Thoracic aorta (tissue), 2 donors: Measurements from ENCODE around the gene HOXC5. TPM values are rescaled to one million over a fixed set of nuclear protein-coding genes. Genes with fewer than 3 reads are reported as not detected.

ENCODE experiments used
- ATAC-seq: fragments of 150-250 bp; one replicate; pipeline ENCODE4 v1.8.0; 2017; ENCODE audit warnings: low read depth; ENCODE audit not compliant: insufficient number of reproducible peaks, low FRiP score
- DNase-seq: peaks from one replicate; pipeline ENCODE4 v3.0.0-alpha.2; 2020; ENCODE audit warnings: low spot score
- H3K27ac ChIP-seq, 2 donors: fragments of 200-600 bp; sonication (generic); 1 replicate in 1 of 2; 2 replicates in 1 of 2; pipeline ENCODE4 v1.5.1; 2016; ENCODE audit warnings: mild to moderate bottlenecking in 2 of 2, moderate library complexity in 2 of 2
- H3K27me3 ChIP-seq: fragments of 200-600 bp; sonication (generic); replicated peaks from 2 replicates; pipeline ENCODE4 v1.6.0; 2016; ENCODE audit warnings: mild to moderate bottlenecking; ENCODE audit not compliant: insufficient read depth
- H3K36me3 ChIP-seq: fragments of 200-600 bp; sonication (generic); one replicate; pipeline ENCODE4 v1.5.1; 2016
- H3K4me1 ChIP-seq, 2 donors: fragments of 200-600 bp; sonication (generic); 1 replicate in 1 of 2; 2 replicates in 1 of 2; pipeline versions ENCODE4 v1.5.1 to v1.6.0; 2016; ENCODE audit warnings: low read depth in 2 of 2, mild to moderate bottlenecking in 1 of 2; ENCODE audit not compliant: control insufficient read depth in 1 of 2
- H3K4me3 ChIP-seq: fragments of 200-600 bp; sonication (generic); 2 replicates; pipeline ENCODE4 v1.5.1; 2016; ENCODE audit warnings: mild to moderate bottlenecking
- H3K9me3 ChIP-seq: fragments of 200-600 bp; sonication (generic); 2 replicates; pipeline ENCODE4 v1.5.1; 2016
- total RNA-seq, 2 donors: library from RNA; depleted of rRNA; stranded (reverse); fragments of >200 nt; gene quantifications; one replicate each; pipeline versions ENCODE4 v1.1.0 to v1.2.3, GENCODE V29; 2016
- TF ChIP-seq, protein P1 (sequence below): fragments of 200-600 bp; sonication (generic); IDR thresholded peaks from one replicate; pipeline ENCODE4 v1.5.1; 2019; ENCODE audit warnings: antibody characterized with exemption

HOXC5 gene
- total RNA-seq, 2 donors from 2014 or later = 1.8 TPM; not detected in 1

DNA sequence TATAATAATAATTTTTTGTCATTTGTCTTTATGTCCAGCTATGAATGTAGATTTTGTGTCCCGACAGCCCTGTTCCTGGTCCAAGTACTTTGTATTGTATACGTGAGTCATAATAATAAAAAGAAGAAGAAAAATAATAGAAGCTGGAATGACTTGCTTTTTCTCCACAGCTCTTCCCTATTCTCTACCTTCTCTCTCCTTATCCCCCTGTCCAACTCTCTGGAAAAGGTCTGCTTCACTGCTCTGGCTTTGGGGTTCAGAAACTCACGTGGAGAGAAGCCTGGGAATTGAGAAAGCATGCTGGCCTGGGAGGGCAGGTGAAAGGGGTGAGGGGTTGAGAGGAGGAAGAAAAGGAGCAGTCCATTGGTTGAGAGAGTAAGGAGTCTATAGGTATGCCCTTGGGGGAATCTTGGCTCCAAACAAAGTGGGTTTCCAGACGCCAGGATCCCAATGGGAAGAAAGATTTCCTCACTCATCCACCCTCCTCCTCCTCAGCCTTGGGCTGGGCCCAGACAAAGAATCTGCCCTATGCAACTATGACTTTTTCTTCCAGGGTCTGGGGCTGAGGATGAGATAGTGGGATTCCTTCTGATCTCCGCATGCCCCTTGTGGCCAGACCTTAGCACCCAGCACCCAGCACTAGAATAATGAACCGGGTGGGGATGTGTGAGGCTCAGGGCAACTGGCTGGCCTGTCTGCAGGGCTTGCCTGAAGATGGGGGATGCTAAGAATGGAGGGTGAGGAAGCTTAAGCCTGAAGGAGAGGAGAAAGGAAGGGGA lies 20.0 kb upstream of the HOXC5 start:
- Histone ChIP-seq H3K36me3 (no peaks in the 10 kb centered on the region), H3K4me1 (peaks cover 3 to 17% of the 10 kb centered on the region in 2 donors), H3K27ac (no peak overlapping the region), H3K9me3 (no peaks in the 10 kb centered on the region), H3K4me3 (no peak overlapping the region), H3K27me3 (no peaks in the 10 kb centered on the region)
- ATAC-seq (no peak), DNase-seq (no peak)
- TF ChIP-seq, protein P1, sequence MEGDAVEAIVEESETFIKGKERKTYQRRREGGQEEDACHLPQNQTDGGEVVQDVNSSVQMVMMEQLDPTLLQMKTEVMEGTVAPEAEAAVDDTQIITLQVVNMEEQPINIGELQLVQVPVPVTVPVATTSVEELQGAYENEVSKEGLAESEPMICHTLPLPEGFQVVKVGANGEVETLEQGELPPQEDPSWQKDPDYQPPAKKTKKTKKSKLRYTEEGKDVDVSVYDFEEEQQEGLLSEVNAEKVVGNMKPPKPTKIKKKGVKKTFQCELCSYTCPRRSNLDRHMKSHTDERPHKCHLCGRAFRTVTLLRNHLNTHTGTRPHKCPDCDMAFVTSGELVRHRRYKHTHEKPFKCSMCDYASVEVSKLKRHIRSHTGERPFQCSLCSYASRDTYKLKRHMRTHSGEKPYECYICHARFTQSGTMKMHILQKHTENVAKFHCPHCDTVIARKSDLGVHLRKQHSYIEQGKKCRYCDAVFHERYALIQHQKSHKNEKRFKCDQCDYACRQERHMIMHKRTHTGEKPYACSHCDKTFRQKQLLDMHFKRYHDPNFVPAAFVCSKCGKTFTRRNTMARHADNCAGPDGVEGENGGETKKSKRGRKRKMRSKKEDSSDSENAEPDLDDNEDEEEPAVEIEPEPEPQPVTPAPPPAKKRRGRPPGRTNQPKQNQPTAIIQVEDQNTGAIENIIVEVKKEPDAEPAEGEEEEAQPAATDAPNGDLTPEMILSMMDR = no peak

DNA sequence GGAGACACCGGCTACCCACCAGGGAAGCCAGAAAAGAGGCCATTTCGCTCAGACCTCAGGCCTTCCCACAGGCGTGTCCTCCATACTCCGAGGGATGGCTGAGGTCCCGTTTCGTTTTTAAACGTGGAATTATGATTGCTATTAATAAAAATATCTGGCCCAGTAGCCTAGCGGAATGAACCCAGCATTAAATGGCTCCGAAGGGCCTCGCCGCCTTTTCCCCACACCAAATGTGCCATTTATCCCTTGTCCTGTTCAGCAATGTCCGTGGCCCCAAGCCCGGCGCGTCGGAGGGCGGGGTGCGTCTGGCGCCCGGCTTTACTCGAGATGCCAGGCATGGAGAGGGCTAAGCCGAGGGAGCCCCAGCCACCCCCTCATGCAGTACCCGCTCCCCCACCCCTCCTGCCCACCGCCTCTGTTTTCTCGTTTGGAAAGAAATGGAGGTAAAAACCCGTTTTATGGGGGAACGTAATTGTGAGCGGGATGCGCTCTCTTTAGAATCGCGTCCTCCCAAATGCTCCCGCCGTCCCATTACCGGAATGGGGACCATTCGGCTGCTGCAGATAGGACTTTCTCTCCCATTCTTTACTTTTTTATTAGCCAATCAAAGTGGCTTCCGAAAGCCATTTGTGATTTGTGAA lies 18.4 kb upstream of the HOXC5 start:
- ATAC-seq (no peak), DNase-seq (no peak)
- peak overlapping the region; percentile 31 for H3K4me3 ChIP-seq
- no peaks in the 10 kb centered on the region for H3K27me3 ChIP-seq
- peak overlapping the region in 1 of 2 donors; percentile 32 for H3K27ac ChIP-seq
- TF ChIP-seq, protein P1 = no peak
- no peaks in the 10 kb centered on the region for H3K36me3 ChIP-seq
- no peaks in the 10 kb centered on the region for H3K9me3 ChIP-seq
- H3K4me1 ChIP-seq = peaks cover 7 to 14% of the 10 kb centered on the region in 2 donors

DNA sequence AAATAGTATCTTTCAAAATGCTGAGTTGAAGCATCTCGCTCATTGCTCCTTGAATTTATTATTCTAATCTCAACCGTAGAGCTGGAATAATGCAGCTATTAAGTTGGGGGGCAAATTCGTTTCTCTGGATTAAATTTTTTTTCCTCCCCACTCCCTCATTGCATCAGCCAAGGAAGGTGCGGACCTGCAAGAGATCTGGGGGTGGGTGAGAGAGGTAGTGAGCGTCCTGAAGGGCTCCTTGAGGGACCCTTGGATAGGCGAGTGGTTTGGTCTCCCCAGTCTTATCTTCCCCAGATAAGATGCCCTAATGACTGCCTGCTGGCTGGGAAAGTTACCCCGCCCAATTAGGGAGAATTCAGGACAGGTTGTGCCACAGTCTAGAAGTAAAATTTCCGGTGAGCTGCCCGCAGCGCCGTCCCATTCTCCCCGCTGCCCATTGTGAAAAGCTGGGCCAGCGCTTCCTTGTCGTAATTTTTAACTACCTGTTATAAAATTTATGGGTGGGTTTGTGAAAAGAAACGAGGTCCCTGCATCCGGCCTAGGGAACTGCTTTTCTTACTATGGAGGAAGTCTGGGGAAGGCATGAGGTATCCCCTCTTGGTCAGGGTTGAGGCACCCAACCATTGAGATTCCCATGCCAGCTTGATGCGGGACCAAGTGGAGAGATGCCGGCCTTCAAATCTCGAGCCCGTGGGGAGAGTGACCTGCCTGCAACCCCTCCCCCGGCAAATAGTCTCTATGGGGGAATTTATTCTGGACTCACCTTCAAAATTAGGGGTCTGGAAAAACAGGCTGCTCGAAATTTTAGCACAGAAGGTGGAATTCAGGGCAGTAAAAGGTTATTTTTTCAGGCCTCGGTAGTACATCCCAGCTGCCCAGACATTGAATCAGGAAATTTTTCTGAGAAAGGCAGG lies 17.6 kb upstream of the HOXC5 start:
- no peaks in the 10 kb centered on the region for H3K9me3 ChIP-seq
- H3K36me3 ChIP-seq = no peaks in the 10 kb centered on the region
- peaks cover 12 to 14% of the 10 kb centered on the region in 2 donors for H3K4me1 ChIP-seq
- no peak overlapping the region for H3K27ac ChIP-seq
- no peaks in the 10 kb centered on the region for H3K27me3 ChIP-seq
- no peak overlapping the region for H3K4me3 ChIP-seq
- no peak for DNase-seq
- TF ChIP-seq, protein P1 = no peak
- ATAC-seq = no peak

DNA sequence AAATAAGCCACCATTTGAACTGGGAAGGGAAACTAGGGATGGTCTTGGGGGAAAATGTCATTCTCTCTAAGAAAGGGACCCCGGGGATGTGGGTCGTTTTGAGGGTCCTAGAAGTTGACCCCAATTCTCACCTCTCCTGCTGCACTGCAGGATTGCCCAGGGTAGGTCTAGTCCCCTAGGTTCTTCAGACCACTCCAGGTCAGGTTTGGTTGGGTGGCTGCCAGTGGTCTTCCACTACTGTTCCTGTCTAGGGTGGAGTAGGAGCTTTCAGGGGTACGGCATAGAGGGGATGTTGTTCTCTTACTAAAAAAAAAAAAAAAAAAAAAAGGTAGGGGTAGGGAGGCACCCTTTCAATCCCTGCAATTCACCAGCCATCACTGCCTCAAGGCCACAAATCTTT lies 16.8 kb upstream of the HOXC5 start:
- H3K36me3 ChIP-seq = no peaks in the 10 kb centered on the region
- no peak for ATAC-seq
- TF ChIP-seq, protein P1 = no peak
- peak overlapping the region in 1 of 2 donors; percentile 56 for H3K27ac ChIP-seq
- peaks cover 14 to 21% of the 10 kb centered on the region in 2 donors for H3K4me1 ChIP-seq
- no peaks in the 10 kb centered on the region for H3K27me3 ChIP-seq
- peak overlapping the region; percentile 69 for H3K4me3 ChIP-seq
- no peak for DNase-seq
- H3K9me3 ChIP-seq = no peaks in the 10 kb centered on the region
